ENCODE data around the gene PLPPR3. TPM values are rescaled to one million over a fixed set of nuclear protein-coding genes. Genes with fewer than 3 reads are reported as not detected.

PLPPR3 gene
- polyA plus RNA-seq, 1 donor (not counting 4 experiments of a cell fraction or from before 2014, with no cell fraction given), result not detected

DNA sequence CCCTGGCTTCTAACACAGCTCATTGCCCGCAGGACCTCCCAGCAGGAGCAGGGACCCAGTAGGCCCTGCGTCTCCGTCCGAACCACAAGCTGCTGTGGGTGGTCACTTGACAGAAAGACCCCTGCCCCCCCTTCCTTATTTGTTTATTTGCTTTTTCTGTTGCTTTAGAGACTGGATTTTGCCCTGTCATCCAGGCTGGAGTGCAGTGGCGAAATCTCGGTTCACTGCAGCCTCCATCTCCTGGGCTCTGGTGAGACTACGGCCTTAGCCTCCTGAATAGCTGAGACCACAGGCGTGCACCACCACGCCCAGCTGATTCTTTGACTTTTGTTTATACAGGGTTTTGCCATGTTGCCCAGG is 32.1 kb downstream of the PLPPR3 start:
- FAIRE-seq, result no peak
- dilution Hi-C loops (cut with MboI; ENCODE audit: extremely low pct_ligation_motif_present, low sequenced_read_pairs), result no loop called here
- H3K9ac ChIP-seq (ENCODE audit: control insufficient read depth, extremely low read depth, insufficient read depth, low read length), result peak overlapping the region; percentile 47

DNA sequence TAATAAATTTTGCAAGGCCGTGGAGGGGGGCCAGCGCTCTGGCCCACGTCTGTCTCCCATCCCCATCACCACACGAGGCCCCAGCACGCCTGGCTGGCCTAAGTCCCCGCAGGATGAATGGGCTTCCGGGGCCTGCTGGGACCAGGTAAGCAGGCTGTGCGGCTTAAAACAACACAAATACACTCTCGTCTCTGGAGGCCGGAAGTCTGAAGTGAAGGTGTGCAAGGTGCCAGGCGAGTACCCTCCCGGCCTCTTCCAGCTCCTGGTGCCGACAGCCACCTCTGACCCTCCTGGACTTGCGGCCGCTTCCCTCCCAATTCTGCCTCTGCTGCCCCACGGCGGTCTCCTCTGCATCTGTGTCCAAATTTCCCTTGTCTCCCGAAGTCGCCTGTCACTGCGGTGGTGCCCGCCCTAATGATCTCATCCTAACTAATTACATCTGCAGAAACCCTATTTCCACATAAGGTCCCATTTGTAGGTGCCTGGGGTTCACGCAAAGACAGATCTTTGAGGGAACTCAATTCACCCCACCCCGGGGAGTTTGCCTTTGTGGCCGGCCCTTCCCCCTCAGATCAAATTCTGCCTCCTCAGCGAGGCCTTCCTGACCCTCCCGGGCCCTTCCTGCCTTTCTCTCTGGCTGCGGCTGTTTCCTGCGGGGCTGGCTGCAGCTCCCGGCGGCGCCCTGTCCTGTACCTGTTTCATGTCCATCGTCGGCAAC is 32.6 kb downstream of the PLPPR3 start:
- FAIRE-seq (no peak), DNase-seq (ENCODE audit: low read depth, low spot score) (no peak)
- H3K4me2 ChIP-seq (ENCODE audit: control insufficient read depth, extremely low read depth, insufficient read depth, low read depth, low read length), result peak overlapping the region; percentile 58
- H3K9me3 ChIP-seq (ENCODE audit: control insufficient read depth, low read depth, low read length), result no peaks in the 10 kb centered on the region
- H3K4me1 ChIP-seq (ENCODE audit: control insufficient read depth, extremely low read depth, insufficient read depth, low read length), result peaks cover 16% of the 10 kb centered on the region
- no peak overlapping the region for H3K4me3 ChIP-seq (ENCODE audit: control insufficient read depth in 2 of 3, extremely low read depth in 1 of 3, insufficient read depth in 2 of 3, low read depth in 1 of 3, low read length in 3 of 3)
- peaks cover 5% of the 10 kb centered on the region for H3K79me2 ChIP-seq (ENCODE audit: control insufficient read depth, insufficient read depth, low read length)
- H3K36me3 ChIP-seq (ENCODE audit: control insufficient read depth in 2 of 2, extremely low read depth in 1 of 2, insufficient read depth in 2 of 2, low read length in 2 of 2), result no peaks in the 10 kb centered on the region
- peak overlapping the region; percentile 36 for H3K27ac ChIP-seq (ENCODE audit: control insufficient read depth, insufficient read depth, low read length)
- no peaks in the 10 kb centered on the region for H4K20me1 ChIP-seq (ENCODE audit: control insufficient read depth, extremely low read depth, insufficient read depth, low read length)
- dilution Hi-C loops (cut with MboI; ENCODE audit: extremely low pct_ligation_motif_present, low sequenced_read_pairs), result no loop called here
- TF ChIP-seq EZH2 (IDR thresholded peaks at IDR 0.05; ENCODE audit: low read length), result no peak
- TF ChIP-seq, protein P1, sequence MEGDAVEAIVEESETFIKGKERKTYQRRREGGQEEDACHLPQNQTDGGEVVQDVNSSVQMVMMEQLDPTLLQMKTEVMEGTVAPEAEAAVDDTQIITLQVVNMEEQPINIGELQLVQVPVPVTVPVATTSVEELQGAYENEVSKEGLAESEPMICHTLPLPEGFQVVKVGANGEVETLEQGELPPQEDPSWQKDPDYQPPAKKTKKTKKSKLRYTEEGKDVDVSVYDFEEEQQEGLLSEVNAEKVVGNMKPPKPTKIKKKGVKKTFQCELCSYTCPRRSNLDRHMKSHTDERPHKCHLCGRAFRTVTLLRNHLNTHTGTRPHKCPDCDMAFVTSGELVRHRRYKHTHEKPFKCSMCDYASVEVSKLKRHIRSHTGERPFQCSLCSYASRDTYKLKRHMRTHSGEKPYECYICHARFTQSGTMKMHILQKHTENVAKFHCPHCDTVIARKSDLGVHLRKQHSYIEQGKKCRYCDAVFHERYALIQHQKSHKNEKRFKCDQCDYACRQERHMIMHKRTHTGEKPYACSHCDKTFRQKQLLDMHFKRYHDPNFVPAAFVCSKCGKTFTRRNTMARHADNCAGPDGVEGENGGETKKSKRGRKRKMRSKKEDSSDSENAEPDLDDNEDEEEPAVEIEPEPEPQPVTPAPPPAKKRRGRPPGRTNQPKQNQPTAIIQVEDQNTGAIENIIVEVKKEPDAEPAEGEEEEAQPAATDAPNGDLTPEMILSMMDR (optimal IDR thresholded peaks at IDR 0.05 in 1 of 3, IDR thresholded peaks at IDR 0.05 in 1 of 3, conservative IDR thresholded peaks at IDR 0.05 in 1 of 3; ENCODE audit: extremely low read depth in 1 of 3, insufficient read depth in 2 of 3, low read length in 3 of 3), result no peak
- peak overlapping the region; percentile 47 for H3K9ac ChIP-seq (ENCODE audit: control insufficient read depth, extremely low read depth, insufficient read depth, low read length)
- H3K27me3 ChIP-seq (ENCODE audit: control insufficient read depth, extremely low read depth, insufficient read depth, low read length), result no peaks in the 10 kb centered on the region
- H2AFZ ChIP-seq (ENCODE audit: control insufficient read depth, low read length), result peak overlapping the region; percentile 79
- H3K9me1 ChIP-seq (ENCODE audit: control insufficient read depth, extremely low read depth, insufficient read depth, low read length), result no peaks in the 10 kb centered on the region

More for the DNA sequence above, 32.1 kb downstream of the PLPPR3 start:
- TF ChIP-seq, protein P1 (optimal IDR thresholded peaks at IDR 0.05 in 1 of 3, IDR thresholded peaks at IDR 0.05 in 1 of 3, conservative IDR thresholded peaks at IDR 0.05 in 1 of 3; ENCODE audit: extremely low read depth in 1 of 3, insufficient read depth in 2 of 3, low read length in 3 of 3), result no peak
- TF ChIP-seq EZH2 (IDR thresholded peaks at IDR 0.05; ENCODE audit: low read length), result no peak
- Histone ChIP-seq H3K36me3 (ENCODE audit: control insufficient read depth in 2 of 2, extremely low read depth in 1 of 2, insufficient read depth in 2 of 2, low read length in 2 of 2) (no peaks in the 10 kb centered on the region), H4K20me1 (ENCODE audit: control insufficient read depth, extremely low read depth, insufficient read depth, low read length) (no peaks in the 10 kb centered on the region), H3K9me1 (ENCODE audit: control insufficient read depth, extremely low read depth, insufficient read depth, low read length) (no peaks in the 10 kb centered on the region), H3K4me1 (ENCODE audit: control insufficient read depth, extremely low read depth, insufficient read depth, low read length) (peaks cover 16% of the 10 kb centered on the region), H2AFZ (ENCODE audit: control insufficient read depth, low read length) (no peak overlapping the region), H3K4me3 (ENCODE audit: control insufficient read depth in 2 of 3, extremely low read depth in 1 of 3, insufficient read depth in 2 of 3, low read depth in 1 of 3, low read length in 3 of 3) (no peak overlapping the region), H3K27ac (ENCODE audit: control insufficient read depth, insufficient read depth, low read length) (no peak overlapping the region), H3K4me2 (ENCODE audit: control insufficient read depth, extremely low read depth, insufficient read depth, low read depth, low read length) (peak overlapping the region; percentile 58), H3K9me3 (ENCODE audit: control insufficient read depth, low read depth, low read length) (no peaks in the 10 kb centered on the region), H3K79me2 (ENCODE audit: control insufficient read depth, insufficient read depth, low read length) (peaks cover 1% of the 10 kb centered on the region), H3K27me3 (ENCODE audit: control insufficient read depth, extremely low read depth, insufficient read depth, low read length) (no peaks in the 10 kb centered on the region)
- no peak for DNase-seq (ENCODE audit: low read depth, low spot score)

Data from keratinocyte (primary cell).